MM.1S (cell line): Measurements from ENCODE around the gene SGMS1.

ENCODE experiments used
- DNase-seq: peaks from one replicate; pipeline ENCODE4 v3.0.0-alpha.2; 2015
- H2AFZ ChIP-seq: fragments of 300-600 bp; sonication (generic); 2 replicates; pipeline ENCODE4 v1.6.0; 2016; ENCODE audit warnings: antibody characterized with exemption, low read length
- H3F3A ChIP-seq: fragments of 300-600 bp; sonication (generic); 2 replicates; pipeline ENCODE4 v1.6.1; 2016; ENCODE audit warnings: mild to moderate bottlenecking, antibody characterized with exemption, low read length, moderate library complexity, mixed read lengths; ENCODE audit not compliant: insufficient read depth
- H3K27ac ChIP-seq: fragments of 300-600 bp; sonication (generic); 2 replicates; pipeline ENCODE4 v1.5.1; 2016; ENCODE audit warnings: mild to moderate bottlenecking, low read length
- H3K27me3 ChIP-seq: fragments of 300-600 bp; sonication (generic); replicated peaks from 2 replicates; pipeline ENCODE4 v1.6.0; 2016; ENCODE audit warnings: low read length; ENCODE audit not compliant: insufficient read depth
- H3K36me3 ChIP-seq: fragments of 300-600 bp; sonication (generic); replicated peaks from 2 replicates; pipeline ENCODE4 v1.6.1; 2016; ENCODE audit warnings: mild to moderate bottlenecking, low read length, mixed read lengths; ENCODE audit not compliant: insufficient read depth
- H3K4me1 ChIP-seq: fragments of 300-600 bp; sonication (generic); 2 replicates; pipeline ENCODE4 v1.6.1; 2016; ENCODE audit warnings: low read length, mixed read lengths
- H3K4me2 ChIP-seq: fragments of 300-600 bp; sonication (generic); 2 replicates; pipeline ENCODE4 v1.6.0; 2016; ENCODE audit warnings: low read depth, low read length
- H3K4me3 ChIP-seq: fragments of 300-600 bp; sonication (generic); 2 replicates; pipeline ENCODE4 v1.5.1; 2016; ENCODE audit warnings: low read length, mixed read lengths
- H3K79me2 ChIP-seq: fragments of 300-600 bp; sonication (generic); 2 replicates; pipeline ENCODE4 v1.6.1; 2016; ENCODE audit warnings: mixed run types, low read length, mixed read lengths
- H3K9ac ChIP-seq: fragments of 300-600 bp; sonication (generic); 2 replicates; pipeline ENCODE4 v1.6.1; 2016; ENCODE audit warnings: low read length, mixed read lengths
- H3K9me2 ChIP-seq: fragments of 300-600 bp; sonication (generic); replicated peaks from 2 replicates; pipeline ENCODE4 v1.6.1; 2016; ENCODE audit warnings: mild to moderate bottlenecking, low read length, mixed read lengths; ENCODE audit not compliant: insufficient read depth
- H3K9me3 ChIP-seq: fragments of 300-600 bp; sonication (generic); replicated peaks from 2 replicates; pipeline ENCODE4 v1.6.1; 2016; ENCODE audit warnings: mild to moderate bottlenecking, low read length, mixed read lengths; ENCODE audit not compliant: insufficient read depth
- H4K20me1 ChIP-seq: fragments of 300-600 bp; sonication (generic); 2 replicates; pipeline ENCODE4 v1.6.1; 2016; ENCODE audit warnings: mild to moderate bottlenecking, low read length, moderate library complexity, mixed read lengths; ENCODE audit not compliant: insufficient read depth
- EZH2 ChIP-seq: fragments of 300-600 bp; sonication (generic); optimal IDR thresholded peaks from 2 replicates; pipeline ENCODE3; 2017; ENCODE audit warnings: low read depth, mild to moderate bottlenecking, antibody characterized with exemption, low read length, mixed read lengths
- EZH2phosphoT487 ChIP-seq: fragments of 300-600 bp; sonication (generic); IDR thresholded peaks from 2 replicates; pipeline ENCODE4 v1.6.1; 2018; ENCODE audit warnings: antibody characterized with exemption, low read length
- TF ChIP-seq, protein P1 (sequence below): fragments of 300-600 bp; sonication (generic); IDR thresholded peaks from 2 replicates; pipeline ENCODE4 v1.5.1; 2016; ENCODE audit warnings: antibody characterized with exemption, low read length, mixed read lengths

SGMS1 gene

DNA sequence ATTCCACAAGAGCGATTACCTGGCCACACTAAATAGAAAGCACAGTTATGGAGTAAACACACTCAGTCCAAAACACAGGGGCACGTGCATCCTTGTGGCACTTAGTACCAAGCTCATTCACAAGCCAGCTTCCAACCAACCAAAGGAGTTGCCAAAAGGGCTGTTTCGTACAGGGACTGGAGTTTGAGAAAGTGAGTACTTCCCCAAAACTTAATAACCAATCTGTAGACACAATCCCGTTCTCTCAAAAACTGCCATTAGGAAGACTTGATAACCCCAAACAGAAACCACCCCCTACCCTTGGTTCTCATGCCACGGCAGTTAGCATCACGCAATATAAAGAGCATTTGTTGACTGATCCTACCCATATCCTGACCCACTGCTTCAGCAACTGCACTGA lies 206.3 kb downstream of the SGMS1 start:
- Histone ChIP-seq H3K36me3 (no peaks in the 10 kb centered on the region), H3K4me1 (peaks cover 19% of the 10 kb centered on the region), H3K27ac (no peak overlapping the region), H3K9ac (no peak overlapping the region), H4K20me1 (no peaks in the 10 kb centered on the region), H3K9me3 (no peaks in the 10 kb centered on the region), H3K4me2 (no peak overlapping the region), H3K4me3 (peak overlapping the region; percentile 28; the same call in 1 of the 2 replicates), H3K27me3 (no peaks in the 10 kb centered on the region), H3K9me2 (no peaks in the 10 kb centered on the region), H3F3A (peaks cover 12% of the 10 kb centered on the region; the same call in 1 of the 2 replicates), H2AFZ (no peak overlapping the region), H3K79me2 (0 out of 2 replicates have a peak, but pooled peaks cover 4% of the 10 kb centered on the region)
- TF ChIP-seq, protein P1, sequence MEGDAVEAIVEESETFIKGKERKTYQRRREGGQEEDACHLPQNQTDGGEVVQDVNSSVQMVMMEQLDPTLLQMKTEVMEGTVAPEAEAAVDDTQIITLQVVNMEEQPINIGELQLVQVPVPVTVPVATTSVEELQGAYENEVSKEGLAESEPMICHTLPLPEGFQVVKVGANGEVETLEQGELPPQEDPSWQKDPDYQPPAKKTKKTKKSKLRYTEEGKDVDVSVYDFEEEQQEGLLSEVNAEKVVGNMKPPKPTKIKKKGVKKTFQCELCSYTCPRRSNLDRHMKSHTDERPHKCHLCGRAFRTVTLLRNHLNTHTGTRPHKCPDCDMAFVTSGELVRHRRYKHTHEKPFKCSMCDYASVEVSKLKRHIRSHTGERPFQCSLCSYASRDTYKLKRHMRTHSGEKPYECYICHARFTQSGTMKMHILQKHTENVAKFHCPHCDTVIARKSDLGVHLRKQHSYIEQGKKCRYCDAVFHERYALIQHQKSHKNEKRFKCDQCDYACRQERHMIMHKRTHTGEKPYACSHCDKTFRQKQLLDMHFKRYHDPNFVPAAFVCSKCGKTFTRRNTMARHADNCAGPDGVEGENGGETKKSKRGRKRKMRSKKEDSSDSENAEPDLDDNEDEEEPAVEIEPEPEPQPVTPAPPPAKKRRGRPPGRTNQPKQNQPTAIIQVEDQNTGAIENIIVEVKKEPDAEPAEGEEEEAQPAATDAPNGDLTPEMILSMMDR, result no peak
- TF ChIP-seq EZH2 (no peak), EZH2phosphoT487 (no peak)
- no peak for DNase-seq

DNA sequence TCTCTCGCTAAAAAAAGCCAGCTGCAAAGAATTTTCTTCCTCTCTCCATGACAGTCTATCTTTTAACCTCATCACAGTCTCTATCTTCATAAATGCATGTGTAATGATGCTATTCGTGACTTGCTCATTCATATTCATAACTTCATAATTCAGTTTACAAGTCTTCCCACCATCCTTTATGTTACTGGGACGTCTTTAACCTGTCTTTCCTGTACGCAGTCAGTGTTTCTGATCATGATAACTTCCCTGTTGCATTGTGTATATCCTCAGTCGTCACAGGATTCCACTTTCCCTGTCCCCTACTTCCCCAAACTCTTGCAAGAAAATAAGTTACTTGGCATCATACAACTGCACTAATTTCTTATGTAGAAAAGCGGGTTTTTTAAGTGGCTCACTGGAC lies 206.9 kb downstream of the SGMS1 start:
- Histone ChIP-seq H3K36me3 (no peaks in the 10 kb centered on the region), H4K20me1 (no peaks in the 10 kb centered on the region), H3K79me2 (0 out of 2 replicates have a peak, but pooled peaks cover 4% of the 10 kb centered on the region), H3K27ac (no peak overlapping the region), H2AFZ (no peak overlapping the region), H3K9me2 (no peaks in the 10 kb centered on the region), H3K4me2 (no peak overlapping the region), H3K27me3 (no peaks in the 10 kb centered on the region), H3K4me1 (peaks cover 14% of the 10 kb centered on the region), H3F3A (peaks cover 8% of the 10 kb centered on the region; the same call in 1 of the 2 replicates), H3K4me3 (no peak overlapping the region), H3K9me3 (no peaks in the 10 kb centered on the region), H3K9ac (no peak overlapping the region)
- TF ChIP-seq, protein P1, result no peak
- TF ChIP-seq EZH2phosphoT487, result no peak
- no peak for TF ChIP-seq EZH2
- DNase-seq, result no peak

DNA sequence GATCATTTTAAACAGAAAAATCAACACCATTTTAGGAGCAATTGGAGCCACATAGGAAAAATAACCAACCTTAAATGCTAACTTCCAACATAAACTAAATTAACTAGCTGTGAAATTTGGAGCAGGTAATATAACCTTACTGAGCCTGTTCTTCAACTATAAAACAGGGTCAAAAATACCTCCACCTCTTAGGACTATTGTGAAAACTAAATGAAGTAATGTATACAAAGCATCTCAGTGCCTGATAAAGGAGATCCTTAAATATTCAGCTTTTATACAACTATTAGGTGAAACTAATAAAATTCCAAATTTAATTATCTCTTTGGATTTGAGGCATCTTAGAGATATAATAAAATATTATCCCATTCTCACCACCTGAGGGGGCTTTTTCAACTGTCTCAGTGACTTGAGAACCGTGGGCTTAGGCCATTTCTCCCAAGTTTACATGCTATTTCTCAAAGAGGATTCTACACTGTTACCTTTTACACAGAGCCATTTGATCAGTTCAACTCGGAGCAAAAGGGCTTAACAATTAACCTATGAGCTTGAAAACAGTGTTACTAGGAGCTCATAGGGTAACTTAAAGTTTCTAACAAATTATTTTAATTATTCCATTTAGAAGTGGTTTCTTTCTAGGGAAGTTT lies 207.5 kb downstream of the SGMS1 start:
- peaks cover 3% of the 10 kb centered on the region; the same call in 1 of the 2 replicates for H3F3A ChIP-seq
- H3K79me2 ChIP-seq, result 0 out of 2 replicates have a peak, but pooled peaks cover 4% of the 10 kb centered on the region
- no peak overlapping the region for H3K4me2 ChIP-seq
- peaks cover 8% of the 10 kb centered on the region for H3K4me1 ChIP-seq
- no peak overlapping the region for H3K27ac ChIP-seq
- no peaks in the 10 kb centered on the region for H3K27me3 ChIP-seq
- no peak overlapping the region for H2AFZ ChIP-seq
- no peak for DNase-seq
- no peaks in the 10 kb centered on the region for H3K9me3 ChIP-seq
- no peak overlapping the region for H3K4me3 ChIP-seq
- TF ChIP-seq EZH2 (no peak), EZH2phosphoT487 (no peak)
- TF ChIP-seq, protein P1, result no peak
- H3K9ac ChIP-seq, result no peak overlapping the region
- no peaks in the 10 kb centered on the region for H4K20me1 ChIP-seq
- H3K36me3 ChIP-seq, result no peaks in the 10 kb centered on the region
- no peaks in the 10 kb centered on the region for H3K9me2 ChIP-seq
